Lower leg skin (tissue), 4 donors: Measurements from ENCODE around the gene FARS2. TPM values are rescaled to one million over a fixed set of nuclear protein-coding genes. Genes with fewer than 3 reads are reported as not detected.

Experiments
- DNase-seq, 2 donors: peaks; one replicate each; pipeline ENCODE4 v3.0.0-alpha.2; 2019; ENCODE audit warnings: low spot score in 2 of 2
- H3K4me3 ChIP-seq: fragments of 200-600 bp; sonication (generic); 2 replicates; pipeline ENCODE4 v1.5.1; 2017; ENCODE audit warnings: mild to moderate bottlenecking, low read depth; ENCODE audit not compliant: poor library complexity, severe bottlenecking
- CTCF ChIP-seq, 3 donors: fragments of 450-650 bp; IDR thresholded peaks; one replicate each; pipeline ENCODE4 v1.5.1; 2016; ENCODE audit warnings: antibody characterized with exemption in 3 of 3, mild to moderate bottlenecking in 3 of 3, moderate library complexity in 2 of 3
- POLR2A ChIP-seq, 2 donors: fragments of 450-650 bp; IDR thresholded peaks; one replicate each; pipeline ENCODE4 v1.6.1; 2016 to 2017; ENCODE audit warnings: antibody characterized with exemption in 2 of 2, mild to moderate bottlenecking in 1 of 2, moderate library complexity in 1 of 2
- WGBS, 2 donors: methylation state at CpG; one replicate each; pipeline ENCODE4 v1.1.5; 2018; 5-methylcytosine and 5-hydroxymethylcytosine counted together
- intact Hi-C: fragments of 100-400 bp; cut with DNase I; formaldehyde crosslinking; loops from one replicate; pipeline ENCODE4 v1.15.0; 2023; ENCODE audit warnings: low total_unique reads
- total RNA-seq, 4 donors: library from RNA; depleted of rRNA; stranded (reverse); fragments of >200 nt; gene quantifications; one replicate each; pipeline ENCODE4 v1.1.0, GENCODE V29; 2016

Gene FARS2
- total RNA-seq, 4 donors from 2014 or later: 7.0 to 14.7 (median 11.1) TPM

GRCh38 chr6:5705252-5705651 is 443.9 kb downstream of the FARS2 start:
- intact Hi-C loops: no loop called here
- no peak overlapping the region for H3K4me3 ChIP-seq
- 96% methylated on average over 13 of the region's 13 CpGs for WGBS, 2 donors
- TF ChIP-seq POLR2A (IDR thresholded peaks at IDR 0.05): no peak
- DNase-seq: no peak

- intact Hi-C loops: no loop called here
- TF ChIP-seq CTCF (IDR thresholded peaks at IDR 0.05) (no peak), POLR2A (IDR thresholded peaks at IDR 0.05) (no peak)
- WGBS, 2 donors: 87% methylated on average over 19 of the region's 19 CpGs
- H3K4me3 ChIP-seq: no peak overlapping the region
- DNase-seq: no peak
Measured at GRCh38 chr6:5706124-5707033, 445.1 kb downstream of the FARS2 start.

GRCh38 chr6:5707281-5708045 is 446.1 kb downstream of the FARS2 start:
- TF ChIP-seq CTCF (IDR thresholded peaks at IDR 0.05): no peak
- no peak for TF ChIP-seq POLR2A (IDR thresholded peaks at IDR 0.05)
- WGBS, 2 donors: 96 to 98% methylated on average over 16 to 17 of the region's 17 CpGs
- DNase-seq: no peak

GRCh38 chr6:5710516-5710915 is 449.2 kb downstream of the FARS2 start:
- intact Hi-C loops: no loop called here
- WGBS, 2 donors: 89 to 96% methylated on average over 14 of the region's 14 CpGs
- TF ChIP-seq CTCF (IDR thresholded peaks at IDR 0.05): no peak
- no peak for TF ChIP-seq POLR2A (IDR thresholded peaks at IDR 0.05)
- DNase-seq: no peak
- no peak overlapping the region for H3K4me3 ChIP-seq

More at GRCh38 chr6:5707281-5708045, 446.1 kb downstream of the FARS2 start:
- intact Hi-C loops: no loop called here
- no peak overlapping the region for H3K4me3 ChIP-seq

- no peak for DNase-seq
- H3K4me3 ChIP-seq: no peak overlapping the region
- intact Hi-C loops: no loop called here
- 93 to 95% methylated on average over 4 of the region's 4 CpGs for WGBS, 2 donors
- TF ChIP-seq CTCF (IDR thresholded peaks at IDR 0.05) (no peak), POLR2A (IDR thresholded peaks at IDR 0.05) (no peak)
Measured at GRCh38 chr6:5710936-5711335, 449.6 kb downstream of the FARS2 start.
